Cardiac muscle cell (in vitro differentiated cells and primary cell): ENCODE measurements around the gene BMI1. TPM values are rescaled to one million over a fixed set of nuclear protein-coding genes. Genes with fewer than 3 reads are reported as not detected.
"Not testable (repeated sequence)": the region's sequence is repeated elsewhere in the genome, so short reads cannot be mapped to it uniquely, and the experiment has no call there.

Source experiments
- DNase-seq, 2 donors: peaks; one replicate each; pipeline versions ENCODE4 v3.0.0 to v3.0.0-alpha.2; 2010 to 2017; ENCODE audit warnings: low read depth in 1 of 2, low spot score in 1 of 2
- H3K27ac ChIP-seq: fragments of 200-600 bp; sonication (generic); 2 replicates; pipeline ENCODE4 v1.5.1; 2016
- H3K27me3 ChIP-seq: fragments of 200-600 bp; sonication (generic); 2 replicates; pipeline ENCODE4 v1.6.0; 2016; ENCODE audit warnings: control low read depth
- H3K36me3 ChIP-seq: fragments of 200-600 bp; sonication (generic); 2 replicates; pipeline ENCODE4 v1.5.1; 2016; ENCODE audit warnings: control low read depth
- H3K4me1 ChIP-seq: fragments of 200-600 bp; sonication (generic); 2 replicates; pipeline ENCODE4 v1.8.1; 2017; ENCODE audit warnings: low read depth, mild to moderate bottlenecking, mixed run types
- H3K4me3 ChIP-seq: fragments of 200-600 bp; sonication (generic); 2 replicates; pipeline ENCODE4 v1.5.1; 2016; ENCODE audit warnings: mild to moderate bottlenecking
- H3K9me3 ChIP-seq: fragments of 200-600 bp; sonication (generic); 2 replicates; pipeline ENCODE4 v1.5.1; 2017; ENCODE audit warnings: low read depth, mild to moderate bottlenecking, control low read depth
- CTCF ChIP-seq: IDR thresholded peaks from 2 replicates; pipeline ENCODE4 v1.5.1; 2012; ENCODE audit warnings: low read depth, mild to moderate bottlenecking, low read length
- polyA plus RNA-seq: library from polyadenylated mRNA; unstranded; fragments of >200 nt; fragmentation: Nextera tagmentation; extraction: Ambion mirVana; gene quantifications from 2 replicates; pipeline ENCODE4 v1.2.1, GENCODE V29; 2016
- total RNA-seq: library from RNA; depleted of rRNA; stranded (reverse); fragments of >200 nt; gene quantifications from 2 replicates; pipeline ENCODE4 v1.2.3, GENCODE V29; 2016

The BMI1 gene
- total and polyA plus RNA-seq, 2 experiments from 2014 or later: 10.4 to 16.7 TPM

- Histone ChIP-seq H3K4me3 (peak within 1 kb of the TSS; percentile 20), H3K27me3 (peaks cover 96% of the 10 kb centered on the region)
Observed at GRCh38 chr10:22345301-22346095, 24.6 kb downstream of the BMI1 start, which contains the start of gene SPAG6. Gene SPAG6, plus strand, starts transcription at chr10:22345496. Its CDS starts 116 bp downstream, at chr10:22345612.

DNA sequence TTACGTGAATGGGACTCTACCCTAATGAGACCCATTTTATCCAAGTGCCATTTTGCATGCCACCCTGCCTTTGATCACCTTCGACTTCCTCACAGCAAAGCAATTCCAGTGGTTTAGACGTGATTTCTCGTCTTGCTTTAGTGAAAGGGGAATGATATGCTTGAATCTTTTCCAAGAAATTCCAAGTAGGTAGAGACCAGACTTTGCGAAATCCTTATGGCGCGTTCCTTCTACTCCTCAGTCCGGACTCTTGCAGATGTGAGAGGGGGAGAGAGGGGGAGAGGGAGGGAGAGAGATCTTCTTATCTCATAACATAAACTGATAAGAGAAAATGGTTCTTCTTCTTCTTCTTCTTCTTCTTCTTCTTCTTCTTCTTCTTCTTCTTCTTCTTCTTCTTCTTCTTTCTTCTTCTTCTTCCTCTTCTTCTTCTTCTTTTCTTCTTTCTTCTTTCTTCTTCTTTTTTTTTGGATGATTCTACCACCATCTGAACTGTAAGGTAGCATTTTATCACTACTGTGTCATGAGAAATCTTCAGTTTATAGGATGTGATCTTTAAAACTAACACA is 25.3 kb downstream of the BMI1 start:
- TF ChIP-seq CTCF: no peak
- no peaks in the 10 kb centered on the region for H3K36me3 ChIP-seq
- peaks cover 91% of the 10 kb centered on the region for H3K27me3 ChIP-seq
- H3K9me3 ChIP-seq: no peaks in the 10 kb centered on the region
- peaks cover 4% of the 10 kb centered on the region for H3K4me1 ChIP-seq
- no peak for DNase-seq
- H3K27ac ChIP-seq: no peak overlapping the region
- no peak overlapping the region for H3K4me3 ChIP-seq

More at GRCh38 chr10:22345301-22346095, 24.6 kb downstream of the BMI1 start, which contains the start of gene SPAG6:
- Histone ChIP-seq H3K9me3 (no peaks in the 10 kb centered on the region), H3K4me1 (peaks cover 5% of the 10 kb centered on the region), H3K27ac (no peak within 1 kb of the TSS), H3K36me3 (no peaks in the 10 kb centered on the region)
- DNase-seq: peak in 1 of 2 donors; percentile 35
- no peak for TF ChIP-seq CTCF

DNA sequence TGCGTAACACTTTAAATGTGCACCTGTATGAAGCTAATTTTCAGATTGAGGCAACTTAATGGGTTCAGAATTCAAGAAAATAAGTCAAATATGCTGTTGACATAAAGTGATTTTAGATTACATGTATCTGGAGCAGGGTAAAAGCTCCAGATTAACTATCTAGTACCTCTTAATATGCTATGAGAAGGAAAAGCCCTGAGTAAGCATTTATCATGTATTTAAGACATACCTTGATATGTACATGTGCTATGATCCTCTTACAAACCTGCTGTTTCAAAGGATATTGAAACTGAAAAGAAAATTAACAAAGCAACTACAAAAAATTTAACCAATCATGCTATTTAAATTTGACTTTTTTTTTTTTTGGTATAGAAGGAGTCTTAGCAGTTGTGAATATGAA is 28.9 kb downstream of the BMI1 start:
- no peak overlapping the region for H3K4me3 ChIP-seq
- H3K27me3 ChIP-seq: peaks cover 55% of the 10 kb centered on the region
- no peak for TF ChIP-seq CTCF
- no peak for DNase-seq
- H3K4me1 ChIP-seq: no peaks in the 10 kb centered on the region
- H3K9me3 ChIP-seq: no peaks in the 10 kb centered on the region
- no peak overlapping the region for H3K27ac ChIP-seq
- no peaks in the 10 kb centered on the region for H3K36me3 ChIP-seq

GRCh38 chr10:22351131-22351703 is 30.3 kb downstream of the BMI1 start:
- Histone ChIP-seq H3K36me3 (no peaks in the 10 kb centered on the region), H3K27ac (no peak overlapping the region), H3K27me3 (peaks cover 41% of the 10 kb centered on the region), H3K4me1 (no peaks in the 10 kb centered on the region), H3K4me3 (no peak overlapping the region), H3K9me3 (no peaks in the 10 kb centered on the region)
- no peak for TF ChIP-seq CTCF
- DNase-seq: no peak

DNA sequence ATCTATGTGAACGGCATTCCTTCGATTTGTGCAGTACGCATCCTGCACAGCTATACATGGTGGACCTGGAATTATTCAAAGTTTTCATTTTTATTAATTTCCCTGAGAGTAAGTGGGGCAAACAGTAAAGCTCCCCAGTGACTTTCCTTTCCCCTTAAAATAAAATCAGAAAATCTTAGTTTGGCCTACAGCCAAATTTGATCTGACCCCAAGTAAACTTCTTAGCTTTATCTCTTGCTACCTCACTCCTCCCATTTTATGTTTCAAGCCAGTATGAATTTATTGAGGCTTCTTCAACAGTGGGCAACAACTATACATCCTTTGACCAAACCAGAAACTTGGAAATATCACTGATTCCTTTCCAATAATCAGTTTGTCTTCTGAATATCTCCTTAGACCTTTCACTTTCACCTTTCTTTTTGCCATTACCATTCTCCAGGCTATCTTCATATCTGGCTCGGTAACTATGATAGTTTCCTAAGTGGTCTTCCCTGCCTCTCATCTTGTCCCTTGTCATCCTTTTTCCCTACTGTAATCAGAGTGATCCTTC is 35.5 kb downstream of the BMI1 start:
- H3K36me3 ChIP-seq: no peaks in the 10 kb centered on the region
- DNase-seq: no peak
- H3K27ac ChIP-seq: no peak overlapping the region
- no peaks in the 10 kb centered on the region for H3K9me3 ChIP-seq
- TF ChIP-seq CTCF: no peak
- no peak overlapping the region for H3K4me3 ChIP-seq
- H3K4me1 ChIP-seq: no peaks in the 10 kb centered on the region
- no peaks in the 10 kb centered on the region for H3K27me3 ChIP-seq

DNA sequence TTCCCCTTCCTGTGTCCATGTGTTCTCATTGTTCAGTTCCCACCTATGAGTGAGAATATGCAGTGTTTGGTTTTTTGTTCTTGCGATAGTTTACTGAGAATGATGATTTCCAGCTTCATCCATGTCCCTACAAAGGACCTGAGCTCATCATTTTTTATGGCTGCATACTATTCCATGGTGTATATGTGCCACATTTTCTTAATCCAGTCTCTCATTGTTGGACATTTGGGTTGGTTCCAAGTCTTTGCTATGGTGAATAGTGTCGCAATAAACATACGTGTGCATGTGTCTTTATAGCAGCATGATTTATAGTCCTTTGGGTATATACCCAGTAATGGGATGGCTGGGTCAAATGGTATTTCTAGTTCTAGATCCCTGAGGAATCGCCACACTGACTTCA is 36.9 kb downstream of the BMI1 start:
- H3K27ac ChIP-seq, DNase-seq, H3K9me3 ChIP-seq, H3K4me1 ChIP-seq, H3K36me3 ChIP-seq, H3K4me3 ChIP-seq, H3K27me3 ChIP-seq: not testable (repeated sequence)
